Right lobe of liver (tissue), 6 donors: ENCODE data around the gene CENPM. TPM values are rescaled to one million over a fixed set of nuclear protein-coding genes. Genes with fewer than 3 reads are reported as not detected.

ENCODE experiments used
- ATAC-seq, 4 donors: fragments of 200-7000 bp; cut with Tn5 transposase; one replicate each; pipeline ENCODE4 v1.9.1; 2020; ENCODE audit warnings: mild to moderate bottlenecking in 4 of 4, moderate library complexity in 4 of 4
- DNase-seq, 3 donors: peaks; one replicate each; pipeline ENCODE4 v3.0.0-alpha.2; 2020
- H3K27ac ChIP-seq, 3 donors: fragments of 200-600 bp; one replicate each; pipeline ENCODE4 v1.8.0; 2022
- H3K27me3 ChIP-seq, 2 donors: fragments of 200-600 bp; one replicate each; pipeline ENCODE4 v1.8.0; 2022
- H3K36me3 ChIP-seq, 4 donors: fragments of 200-600 bp; sonication (generic) in 1 of 4; one replicate each; pipeline versions ENCODE4 v1.5.1 to v1.8.0; 2017 to 2022; ENCODE audit warnings: control low read depth in 1 of 4
- H3K4me1 ChIP-seq, 4 donors: fragments of 200-600 bp; sonication (generic) in 1 of 4; one replicate each; pipeline versions ENCODE4 v1.5.1 to v1.8.0; 2017 to 2022; ENCODE audit warnings: control low read depth in 1 of 4
- H3K4me3 ChIP-seq, 3 donors: fragments of 200-600 bp; one replicate each; pipeline ENCODE4 v1.8.0; 2022
- H3K9me3 ChIP-seq, 4 donors: fragments of 200-600 bp; sonication (generic) in 1 of 4; one replicate each; pipeline versions ENCODE4 v1.5.1 to v1.8.0; 2017 to 2022; ENCODE audit warnings: control low read depth in 1 of 4
- POLR2A ChIP-seq: fragments of 450-650 bp; IDR thresholded peaks from one replicate; pipeline ENCODE4 v1.6.1; 2017; ENCODE audit warnings: antibody characterized with exemption, mild to moderate bottlenecking
- WGBS: methylation state at CpG from one replicate; pipeline ENCODE4 v1.1.6; 2018; ENCODE audit warnings: low coverage, low lambda C conversion rate; ENCODE audit not compliant: insufficient coverage; ENCODE audit errors: missing lambda C conversion rate; 5-methylcytosine and 5-hydroxymethylcytosine counted together
- intact Hi-C, 2 donors: fragments of 100-400 bp; cut with DNase I; formaldehyde crosslinking; loops; one replicate each; pipeline versions ENCODE4 v1.11.2 to v1.14.1; 2022
- total RNA-seq, 6 experiments: library from RNA; depleted of rRNA in 2 of 6; stranded (reverse); fragments of >200 nt in 2 of 6; fragmentation: NEBNext Ultra II Directional in 3 of 6; extraction: Animal tissue kit (Norgen Biotek cat#: 25700) in 3 of 6; gene quantifications; one replicate each; pipeline versions ENCODE4 v1.1.0 to v1.2.4, GENCODE V29; 2016 to 2023
- TF ChIP-seq, protein P1 (sequence below), 4 donors: fragments of 200-600 bp in 3 of 4; fragments of 450-650 bp in 1 of 4; IDR thresholded peaks; one replicate each; pipeline versions ENCODE4 v1.5.1 to v1.8.0; 2016 to 2022; ENCODE audit warnings: antibody characterized with exemption in 4 of 4, mild to moderate bottlenecking in 2 of 4
- donor health status: DM: no; HTN: yes; CAD: no.
- donor health status: DM: no; HTN: no; CAD: no.
- donor health status: DM: no; HTN: no; CAD: no.
- donor health status: DM: no; HTN: yes; CAD: no.
- donor health status: DM: no; HTN: yes; CAD: no.

The CENPM gene
- total RNA-seq, 6 experiments from 2014 or later: 0.29 to 3.7 (median 1.8) TPM; not detected in 2

DNA sequence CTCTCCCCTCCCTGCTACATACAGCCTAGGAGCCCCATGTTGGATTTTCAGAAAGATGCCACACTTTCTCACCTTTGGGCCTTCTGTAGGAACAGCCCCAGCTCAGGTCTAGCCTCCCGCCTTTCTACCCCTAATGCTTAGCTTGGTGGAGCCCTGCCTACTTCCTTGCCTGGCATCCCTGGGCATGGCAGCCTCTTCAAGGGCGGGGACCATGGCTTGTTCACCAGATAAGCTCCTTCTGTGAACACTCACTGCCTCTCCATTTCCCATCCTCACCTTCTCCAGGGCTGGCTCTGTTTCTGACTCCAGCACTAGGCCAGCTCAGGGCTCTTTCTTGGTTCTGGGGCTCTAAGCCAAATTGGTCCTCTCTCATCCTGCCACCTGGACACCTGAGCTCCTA lies 23.6 kb upstream of the CENPM start:
- TF ChIP-seq, protein P1, sequence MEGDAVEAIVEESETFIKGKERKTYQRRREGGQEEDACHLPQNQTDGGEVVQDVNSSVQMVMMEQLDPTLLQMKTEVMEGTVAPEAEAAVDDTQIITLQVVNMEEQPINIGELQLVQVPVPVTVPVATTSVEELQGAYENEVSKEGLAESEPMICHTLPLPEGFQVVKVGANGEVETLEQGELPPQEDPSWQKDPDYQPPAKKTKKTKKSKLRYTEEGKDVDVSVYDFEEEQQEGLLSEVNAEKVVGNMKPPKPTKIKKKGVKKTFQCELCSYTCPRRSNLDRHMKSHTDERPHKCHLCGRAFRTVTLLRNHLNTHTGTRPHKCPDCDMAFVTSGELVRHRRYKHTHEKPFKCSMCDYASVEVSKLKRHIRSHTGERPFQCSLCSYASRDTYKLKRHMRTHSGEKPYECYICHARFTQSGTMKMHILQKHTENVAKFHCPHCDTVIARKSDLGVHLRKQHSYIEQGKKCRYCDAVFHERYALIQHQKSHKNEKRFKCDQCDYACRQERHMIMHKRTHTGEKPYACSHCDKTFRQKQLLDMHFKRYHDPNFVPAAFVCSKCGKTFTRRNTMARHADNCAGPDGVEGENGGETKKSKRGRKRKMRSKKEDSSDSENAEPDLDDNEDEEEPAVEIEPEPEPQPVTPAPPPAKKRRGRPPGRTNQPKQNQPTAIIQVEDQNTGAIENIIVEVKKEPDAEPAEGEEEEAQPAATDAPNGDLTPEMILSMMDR (IDR thresholded peaks at IDR 0.05): no peak
- H3K27me3 ChIP-seq: no peaks in the 10 kb centered on the region
- ATAC-seq: no peak
- H3K36me3 ChIP-seq: no peaks in the 10 kb centered on the region
- no peak overlapping the region for H3K4me3 ChIP-seq
- H3K9me3 ChIP-seq: no peaks in the 10 kb centered on the region
- H3K4me1 ChIP-seq: no peaks in the 10 kb centered on the region
- DNase-seq: no peak
- 50% methylated on average over 1 of the region's 2 CpGs for WGBS
- intact Hi-C loops: no loop called here
- H3K27ac ChIP-seq: no peak overlapping the region

DNA sequence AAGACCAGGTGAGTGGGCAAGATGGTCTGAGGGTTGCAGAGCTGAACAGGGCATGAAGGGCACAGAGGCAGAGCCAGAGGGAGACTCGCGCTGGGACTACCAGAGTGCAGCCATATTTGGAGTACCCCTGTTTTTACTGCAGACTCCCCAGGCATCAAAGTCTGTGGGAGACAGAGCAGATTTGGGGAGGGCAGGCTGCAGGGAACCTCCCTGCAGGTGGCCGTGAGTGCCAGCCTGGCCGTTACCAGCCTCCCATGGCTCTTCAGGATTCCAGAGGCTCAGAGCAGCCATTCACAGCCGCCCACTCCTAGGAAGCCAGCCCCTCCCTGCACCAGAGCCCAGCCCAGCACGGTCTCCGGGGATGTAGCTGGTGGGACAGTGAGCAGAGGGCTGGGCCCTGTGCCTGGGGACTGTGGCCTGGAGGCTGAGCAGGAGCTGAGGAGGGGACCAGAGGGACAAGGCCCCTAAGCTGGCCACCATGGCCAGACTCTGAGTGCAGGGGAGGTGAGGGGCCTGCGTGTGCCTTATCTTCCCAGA lies 22.2 kb upstream of the CENPM start, which contains the start of gene SEPTIN3:
Gene SEPTIN3, plus strand, starts transcription at position 334 of the 537 bp plus-strand sequence. CDS start 2,050 bp downstream, outside the sequence.
- no peaks in the 10 kb centered on the region for H3K9me3 ChIP-seq
- no peaks in the 10 kb centered on the region for H3K27me3 ChIP-seq
- ATAC-seq (no peak), DNase-seq (no peak)
- no peaks in the 10 kb centered on the region for H3K4me1 ChIP-seq
- no peak within 1 kb of the TSS for H3K4me3 ChIP-seq
- WGBS: 90% methylated on average over 2 of the region's 8 CpGs
- no peak within 1 kb of the TSS for H3K27ac ChIP-seq
- no peak for TF ChIP-seq POLR2A
- TF ChIP-seq, protein P1 (IDR thresholded peaks at IDR 0.05): no peak
- intact Hi-C loops: loop anchor here in 1 of 2 donors (10.0 kb wide), 1 partner anchor 466 kb away; the partner anchor contains the start of gene NFAM1
- no peaks in the 10 kb centered on the region for H3K36me3 ChIP-seq

DNA sequence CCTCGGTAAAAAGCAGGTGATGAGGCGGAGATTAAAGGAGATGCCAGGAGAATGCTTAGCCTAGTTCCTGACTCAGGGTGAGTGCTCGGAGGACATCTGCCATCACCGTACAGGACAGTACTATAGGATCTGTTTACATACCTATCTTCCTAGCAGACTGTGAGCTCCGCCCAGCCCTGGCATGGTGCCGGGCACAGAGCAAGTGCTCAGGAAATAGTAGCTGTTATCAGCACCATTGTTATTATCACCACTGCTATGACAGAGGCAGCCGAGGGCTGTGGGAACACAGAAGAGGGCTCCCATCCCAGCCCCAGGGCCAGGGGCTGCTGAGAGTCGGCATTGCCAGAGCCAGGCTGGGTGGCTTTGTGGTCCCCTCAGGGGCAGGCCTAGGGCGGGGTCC lies 21.6 kb upstream of the CENPM start:
- Histone ChIP-seq H3K27me3 (no peaks in the 10 kb centered on the region), H3K4me1 (no peaks in the 10 kb centered on the region), H3K4me3 (no peak overlapping the region), H3K36me3 (no peaks in the 10 kb centered on the region), H3K9me3 (no peaks in the 10 kb centered on the region), H3K27ac (no peak overlapping the region)
- no peak for ATAC-seq
- intact Hi-C loops: loop anchor here in 1 of 2 donors (10.0 kb wide), 1 partner anchor 466 kb away; the partner anchor contains the start of gene NFAM1
- TF ChIP-seq, protein P1 (IDR thresholded peaks at IDR 0.05): no peak
- TF ChIP-seq POLR2A: no peak
- DNase-seq: no peak
- 49% methylated on average over 6 of the region's 9 CpGs for WGBS

DNA sequence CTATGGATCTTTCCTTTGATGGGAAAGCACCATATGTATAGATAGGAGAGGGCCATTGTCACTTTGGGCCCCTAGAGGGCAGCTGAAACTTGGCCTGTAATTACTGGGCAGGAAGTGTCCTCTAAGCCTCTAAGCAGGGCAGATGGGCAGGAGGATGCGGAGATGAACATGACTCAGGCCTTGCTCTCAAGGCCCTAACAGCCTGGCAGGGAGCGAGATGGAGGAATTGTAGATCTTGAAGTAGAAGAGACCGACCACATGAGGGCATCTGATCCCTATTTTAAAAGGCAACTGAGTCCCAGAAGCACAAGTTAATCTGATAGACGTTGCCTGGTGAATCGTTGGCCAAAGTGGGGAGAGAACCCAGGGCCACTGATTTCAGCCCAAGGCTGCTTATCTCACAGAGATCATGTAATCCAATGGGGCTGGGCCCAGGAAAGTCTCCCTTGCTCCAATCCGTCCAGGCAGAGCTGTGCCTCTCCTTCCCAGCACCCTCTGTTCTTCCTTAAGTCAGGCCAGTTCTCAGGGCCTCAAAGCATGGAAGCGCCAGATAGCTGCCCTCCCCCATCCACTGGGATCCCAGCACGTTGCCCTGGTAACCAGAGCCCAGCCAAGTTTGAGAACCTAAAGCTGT lies 19.8 kb upstream of the CENPM start:
- Histone ChIP-seq H3K36me3 (no peaks in the 10 kb centered on the region), H3K4me3 (no peak overlapping the region), H3K27me3 (no peaks in the 10 kb centered on the region), H3K27ac (no peak overlapping the region), H3K9me3 (no peaks in the 10 kb centered on the region), H3K4me1 (no peaks in the 10 kb centered on the region)
- peak; percentile 70 to 91 (median 83) for ATAC-seq
- TF ChIP-seq, protein P1 (IDR thresholded peaks at IDR 0.05): peak; percentile 44 to 54 (median 48)
- no peak for TF ChIP-seq POLR2A
- intact Hi-C loops: loop anchor here in 1 of 2 donors (10.0 kb wide), 1 partner anchor 468 kb away; the partner anchor contains the start of gene NFAM1
- 31% methylated on average over 7 of the region's 8 CpGs for WGBS
- DNase-seq: no peak
